SK-N-SH (cell line): ENCODE data around the gene ADAMTS9. TPM values are rescaled to one million over a fixed set of nuclear protein-coding genes. Genes with fewer than 3 reads are reported as not detected.

Experiments
- CTCF ChIA-PET: fragments of 300-600, 350-600 bp; formaldehyde crosslinking; extraction: SDS; loops from one replicate; lab custom pipeline; 2021; lab: Yijun Ruan, JAX
- POLR2A ChIA-PET: fragments of 350-600 bp; sonication (Branson Sonifier 250); formaldehyde crosslinking; extraction: SDS; loops from one replicate; lab custom pipeline; 2020; ENCODE audit warnings: antibody characterized with exemption, inconsistent platforms; lab: Yijun Ruan, JAX
- DNase-seq: peaks from one replicate; pipeline ENCODE4 v3.0.0; 2012
- H2AFZ ChIP-seq: fragments of 200-600 bp; sonication (generic); 2 replicates; pipeline ENCODE4 v1.8.1; 2016; ENCODE audit warnings: antibody characterized with exemption, mild to moderate bottlenecking, low read depth
- H3F3A ChIP-seq: fragments of 200-600 bp; sonication (generic); replicated peaks from 2 replicates; pipeline ENCODE3; 2016; ENCODE audit warnings: antibody characterized with exemption, mild to moderate bottlenecking; ENCODE audit not compliant: insufficient read depth
- H3K27ac ChIP-seq, 2 experiments: fragments of 200-500 bp in 1 of 2; fragments of 200-600 bp in 1 of 2; sonication (Bioruptor generic) in 1 of 2; sonication (generic), shearing (Covaris generic) in 1 of 2; 2 replicates each; pipeline versions ENCODE4 v1.5.1 to v1.6.1; 2014 to 2016; ENCODE audit warnings: low read depth in 2 of 2, inconsistent platforms in 1 of 2, low read length in 1 of 2, mild to moderate bottlenecking in 1 of 2, mixed read lengths in 1 of 2
- H3K27me3 ChIP-seq: fragments of 200-600 bp; sonication (generic), shearing (Covaris generic); 2 replicates; pipeline ENCODE4 v1.6.1; 2016; ENCODE audit warnings: mixed run types; ENCODE audit not compliant: insufficient read depth
- H3K36me3 ChIP-seq, 2 experiments: fragments of 200-500 bp in 1 of 2; fragments of 200-600 bp in 1 of 2; sonication (Bioruptor generic) in 1 of 2; sonication (generic) in 1 of 2; replicated peaks in 1 of 2; 2 replicates each; pipeline versions ENCODE3 to v1.5.1; 2014 to 2016; ENCODE audit warnings: low read length in 1 of 2, mild to moderate bottlenecking in 1 of 2; ENCODE audit not compliant: insufficient read depth in 2 of 2, control insufficient read depth in 1 of 2
- H3K4me1 ChIP-seq, 2 experiments: fragments of 200-500 bp in 1 of 2; fragments of 200-600 bp in 1 of 2; sonication (Bioruptor generic) in 1 of 2; sonication (generic), shearing (Covaris generic) in 1 of 2; 2 replicates each; pipeline versions ENCODE4 v1.5.1 to v1.6.1; 2014 to 2016; ENCODE audit warnings: low read depth in 1 of 2, low read length in 1 of 2, mixed run types in 1 of 2; ENCODE audit not compliant: insufficient read depth in 2 of 2, control insufficient read depth in 1 of 2
- H3K4me2 ChIP-seq: fragments of 200-600 bp; sonication (generic), shearing (Covaris generic); 2 replicates; pipeline ENCODE4 v1.6.1; 2017; ENCODE audit warnings: mixed run types
- H3K4me3 ChIP-seq, 2 experiments: fragments of 200-500 bp in 1 of 2; fragments of 200-600 bp in 1 of 2; sonication (Bioruptor generic) in 1 of 2; sonication (generic), shearing (Covaris generic) in 1 of 2; 2 replicates each; pipeline versions ENCODE4 v1.5.1 to v1.8.1; 2014 to 2016; ENCODE audit warnings: low read depth in 2 of 2, inconsistent platforms in 1 of 2, low read length in 1 of 2, mild to moderate bottlenecking in 1 of 2, mixed read lengths in 1 of 2, moderate library complexity in 1 of 2
- H3K79me2 ChIP-seq: fragments of 200-600 bp; sonication (generic); 2 replicates; pipeline ENCODE4 v1.8.1; 2017; ENCODE audit warnings: mild to moderate bottlenecking; ENCODE audit not compliant: insufficient read depth
- H3K9ac ChIP-seq: fragments of 200-600 bp; sonication (generic); 2 replicates; pipeline ENCODE4 v1.6.1; 2017; ENCODE audit warnings: mixed run types
- H3K9me2 ChIP-seq: fragments of 200-600 bp; sonication (generic); 2 replicates; pipeline ENCODE4 v1.6.1; 2017; ENCODE audit warnings: mixed run types
- H3K9me3 ChIP-seq: fragments of 200-600 bp; sonication (generic); 2 replicates; pipeline ENCODE4 v1.6.1; 2017; ENCODE audit warnings: mixed run types, mild to moderate bottlenecking, moderate library complexity
- H4K20me1 ChIP-seq: fragments of 200-600 bp; sonication (generic); 2 replicates; pipeline ENCODE4 v1.6.1; 2017; ENCODE audit warnings: mild to moderate bottlenecking, mixed run types; ENCODE audit not compliant: insufficient read depth
- FOSL2 ChIP-seq: IDR thresholded peaks from 2 replicates; pipeline ENCODE4 v1.4.0; 2012; ENCODE audit warnings: low read depth, mild to moderate bottlenecking, moderate library complexity, borderline replicate concordance
- FOXM1 ChIP-seq: IDR thresholded peaks from 2 replicates; pipeline ENCODE4 v1.4.0; 2012; ENCODE audit warnings: low read depth, mild to moderate bottlenecking
- GABPA ChIP-seq: IDR thresholded peaks from 2 replicates; pipeline ENCODE4 v1.4.0; 2012; ENCODE audit warnings: low read depth, mild to moderate bottlenecking
- GATA2 ChIP-seq: sonication (generic); formaldehyde crosslinking; IDR thresholded peaks from 2 replicates; pipeline ENCODE4 v1.5.0; 2020; ENCODE audit warnings: mild to moderate bottlenecking, missing genetic modification reagents
- IRF3 ChIP-seq: fragments of 150-350 bp; IDR thresholded peaks from 2 replicates; pipeline ENCODE4 v1.6.1; 2016; ENCODE audit warnings: mild to moderate bottlenecking, low read depth, low read length
- MAX ChIP-seq: IDR thresholded peaks from 2 replicates; pipeline ENCODE4 v1.4.0; 2012; ENCODE audit warnings: low read depth
- NRF1 ChIP-seq: IDR thresholded peaks from 2 replicates; pipeline ENCODE4 v1.6.1; 2012; ENCODE audit warnings: low read depth, mild to moderate bottlenecking, low read length
- RFX5 ChIP-seq: IDR thresholded peaks from 2 replicates; pipeline ENCODE4 v1.6.1; 2012; ENCODE audit warnings: mild to moderate bottlenecking, improper control_type of control experiment, low read length
- SIN3A ChIP-seq: IDR thresholded peaks from 2 replicates; pipeline ENCODE4 v1.6.1; 2012; ENCODE audit warnings: low read depth, mild to moderate bottlenecking, low read length, moderate library complexity, borderline replicate concordance
- SMC3 ChIP-seq: IDR thresholded peaks from 2 replicates; pipeline ENCODE4 v1.6.1; 2012; ENCODE audit warnings: low read depth, low read length, improper control_type of control experiment
- TCF12 ChIP-seq: IDR thresholded peaks from 2 replicates; pipeline ENCODE4 v1.4.0; 2012
- YY1 ChIP-seq: IDR thresholded peaks from 2 replicates; pipeline ENCODE4 v1.4.0; 2012; ENCODE audit warnings: low read depth, mild to moderate bottlenecking
- WGBS: methylation state at CpG from one replicate; pipeline ENCODE4 v1.1.6; 2017; ENCODE audit warnings: low lambda C conversion rate; 5-methylcytosine and 5-hydroxymethylcytosine counted together
- polyA plus RNA-seq, 3 experiments: library from polyadenylated mRNA; depleted of rRNA; stranded (reverse); fragments of >200 nt; gene quantifications; 2 replicates each; pipeline ENCODE4 v1.2.3, GENCODE V29; 2012

The ADAMTS9 gene
- polyA plus RNA-seq, 1 of the 3 experiments (the other 2 are of a cell fraction) = 4.1 TPM

GRCh38 chr3:64495121-64495780 lies 192.5 kb downstream of the ADAMTS9 start:
- H3K4me3 ChIP-seq = no peak overlapping the region
- H3K9me2 ChIP-seq = no peaks in the 10 kb centered on the region
- H3K36me3 ChIP-seq = no peaks in the 10 kb centered on the region
- H3F3A ChIP-seq = no peaks in the 10 kb centered on the region
- H3K27me3 ChIP-seq = peaks cover 8% of the 10 kb centered on the region; the same call in 1 of the 2 replicates
- no peaks in the 10 kb centered on the region for H3K79me2 ChIP-seq
- WGBS = 59% methylated on average over 4 of the region's 4 CpGs
- no peak overlapping the region for H2AFZ ChIP-seq
- H3K4me1 ChIP-seq = peaks cover 0 to 26% of the 10 kb centered on the region in 2 experiments; a peak in 2 of 4 replicates
- H3K4me2 ChIP-seq = no peak overlapping the region
- no peaks in the 10 kb centered on the region for H4K20me1 ChIP-seq
- no peak for DNase-seq
- no peaks in the 10 kb centered on the region for H3K9me3 ChIP-seq
- no peak overlapping the region for H3K27ac ChIP-seq
- no peak overlapping the region for H3K9ac ChIP-seq
- TF ChIP-seq TCF12 = no peak
- TF ChIP-seq, all 33 proteins: peak for 0
- ChIA-PET POLR2A (no interaction called here), CTCF (interaction anchor here (3.9 kb wide), 1 partner anchor 10 kb away, joined by 21 read pairs; no protein-coding TSS in a partner anchor)

GRCh38 chr3:64494526-64494925 lies 193.3 kb downstream of the ADAMTS9 start:
- Histone ChIP-seq H3K36me3 (no peaks in the 10 kb centered on the region), H3K4me3 (no peak overlapping the region), H3K9ac (no peak overlapping the region), H2AFZ (no peak overlapping the region), H3K4me2 (no peak overlapping the region), H3K79me2 (no peaks in the 10 kb centered on the region), H3K27me3 (peaks cover 8% of the 10 kb centered on the region; the same call in 1 of the 2 replicates), H3K9me2 (no peaks in the 10 kb centered on the region), H3K9me3 (no peaks in the 10 kb centered on the region), H3F3A (no peaks in the 10 kb centered on the region), H4K20me1 (no peaks in the 10 kb centered on the region), H3K4me1 (peaks cover 0 to 33% of the 10 kb centered on the region in 2 experiments; a peak in 2 of 4 replicates), H3K27ac (no peak overlapping the region)
- no peak for DNase-seq
- no peak for TF ChIP-seq YY1
- no peak for TF ChIP-seq GABPA
- no peak for TF ChIP-seq RFX5
- no peak for TF ChIP-seq FOSL2
- TF ChIP-seq FOXM1 = no peak
- no peak for TF ChIP-seq SIN3A
- TF ChIP-seq GATA2 (CRISPR knock-in tag) = no peak
- no peak for TF ChIP-seq IRF3
- no peak for TF ChIP-seq MAX
- no peak for TF ChIP-seq TCF12
- TF ChIP-seq SMC3 = no peak
- no peak for TF ChIP-seq NRF1
- POLR2A ChIA-PET = no interaction called here
- CTCF ChIA-PET = interaction anchor here (3.9 kb wide), 1 partner anchor 10 kb away, joined by 21 read pairs; no protein-coding TSS in a partner anchor
- 88% methylated on average over 2 of the region's 2 CpGs for WGBS
